ENCODE data around the gene ABCB8.
A peak's percentile ranks its signal among the peaks of the same experiment; 100 is the strongest.

ABCB8 gene

GRCh38 chr7:151091003-151091402 lies 62.8 kb downstream of the ABCB8 start:
- H3K9me3 ChIP-seq (ENCODE audit: insufficient read depth, low read depth, low read length) = no peaks in the 10 kb centered on the region
- peaks cover 68% of the 10 kb centered on the region for H4K20me1 ChIP-seq (ENCODE audit: insufficient read depth, low read length, poor library complexity, severe bottlenecking)
- no peaks in the 10 kb centered on the region for H3K27me3 ChIP-seq (ENCODE audit: insufficient read depth, low read length, poor library complexity, severe bottlenecking)
- H3F3A ChIP-seq (ENCODE audit: low read depth) = no peaks in the 10 kb centered on the region
- H3K9me2 ChIP-seq (replicated peaks; ENCODE audit: low read depth, low read length) = no peaks in the 10 kb centered on the region
- no peak overlapping the region for H3K9ac ChIP-seq (ENCODE audit: low read depth, low read length, poor library complexity, severe bottlenecking)
- no peak for TF ChIP-seq EZH2phosphoT487 (IDR thresholded peaks at IDR 0.05; ENCODE audit: borderline replicate concordance)
- no peak for TF ChIP-seq CTCF (conservative IDR thresholded peaks at IDR 0.05; ENCODE audit: low read length)
- no peak overlapping the region for H2AFZ ChIP-seq (ENCODE audit: low read length)
- H3K4me2 ChIP-seq (ENCODE audit: low read depth, low read length, poor library complexity, severe bottlenecking) = peak overlapping the region; percentile 25
- peaks cover 22% of the 10 kb centered on the region for H3K4me1 ChIP-seq (ENCODE audit: insufficient read depth, low read length, poor library complexity, severe bottlenecking)
- H3K79me2 ChIP-seq (ENCODE audit: insufficient read depth, low read length) = peaks cover 88% of the 10 kb centered on the region
- H3K4me3 ChIP-seq (ENCODE audit: low read length, poor library complexity, severe bottlenecking) = no peak overlapping the region
- no peaks in the 10 kb centered on the region for H3K36me3 ChIP-seq (ENCODE audit: insufficient read depth, low read length)

- Histone ChIP-seq H2AFZ (ENCODE audit: low read length) (no peak overlapping the region), H3K27me3 (ENCODE audit: insufficient read depth, low read length, poor library complexity, severe bottlenecking) (no peaks in the 10 kb centered on the region), H3K4me2 (ENCODE audit: low read depth, low read length, poor library complexity, severe bottlenecking) (peak overlapping the region; percentile 25), H3K4me1 (ENCODE audit: insufficient read depth, low read length, poor library complexity, severe bottlenecking) (peaks cover 22% of the 10 kb centered on the region), H3K4me3 (ENCODE audit: low read length, poor library complexity, severe bottlenecking) (no peak overlapping the region), H3F3A (ENCODE audit: low read depth) (no peaks in the 10 kb centered on the region), H3K36me3 (ENCODE audit: insufficient read depth, low read length) (no peaks in the 10 kb centered on the region), H3K79me2 (ENCODE audit: insufficient read depth, low read length) (peaks cover 91% of the 10 kb centered on the region), H3K9ac (ENCODE audit: low read depth, low read length, poor library complexity, severe bottlenecking) (no peak overlapping the region), H4K20me1 (ENCODE audit: insufficient read depth, low read length, poor library complexity, severe bottlenecking) (peaks cover 70% of the 10 kb centered on the region), H3K9me3 (ENCODE audit: insufficient read depth, low read depth, low read length) (no peaks in the 10 kb centered on the region), H3K9me2 (replicated peaks; ENCODE audit: low read depth, low read length) (no peaks in the 10 kb centered on the region)
- no peak for TF ChIP-seq EZH2phosphoT487 (IDR thresholded peaks at IDR 0.05; ENCODE audit: borderline replicate concordance)
- peak; percentile 69 for TF ChIP-seq CTCF (conservative IDR thresholded peaks at IDR 0.05; ENCODE audit: low read length)
Observed at GRCh38 chr7:151091431-151091830, 63.2 kb downstream of the ABCB8 start.

- no peak overlapping the region for H3K4me2 ChIP-seq (ENCODE audit: low read depth, low read length, poor library complexity, severe bottlenecking)
- H3K4me3 ChIP-seq (ENCODE audit: low read length, poor library complexity, severe bottlenecking) = no peak overlapping the region
- H4K20me1 ChIP-seq (ENCODE audit: insufficient read depth, low read length, poor library complexity, severe bottlenecking) = peaks cover 68% of the 10 kb centered on the region
- H3K27me3 ChIP-seq (ENCODE audit: insufficient read depth, low read length, poor library complexity, severe bottlenecking) = no peaks in the 10 kb centered on the region
- H3K36me3 ChIP-seq (ENCODE audit: insufficient read depth, low read length) = no peaks in the 10 kb centered on the region
- no peaks in the 10 kb centered on the region for H3K9me2 ChIP-seq (replicated peaks; ENCODE audit: low read depth, low read length)
- no peak overlapping the region for H2AFZ ChIP-seq (ENCODE audit: low read length)
- H3K79me2 ChIP-seq (ENCODE audit: insufficient read depth, low read length) = peaks cover 88% of the 10 kb centered on the region
- H3K9me3 ChIP-seq (ENCODE audit: insufficient read depth, low read depth, low read length) = no peaks in the 10 kb centered on the region
- peaks cover 22% of the 10 kb centered on the region for H3K4me1 ChIP-seq (ENCODE audit: insufficient read depth, low read length, poor library complexity, severe bottlenecking)
- no peak overlapping the region for H3K9ac ChIP-seq (ENCODE audit: low read depth, low read length, poor library complexity, severe bottlenecking)
- no peaks in the 10 kb centered on the region for H3F3A ChIP-seq (ENCODE audit: low read depth)
- TF ChIP-seq EZH2phosphoT487 (IDR thresholded peaks at IDR 0.05; ENCODE audit: borderline replicate concordance) = no peak
- no peak for TF ChIP-seq CTCF (conservative IDR thresholded peaks at IDR 0.05; ENCODE audit: low read length)
Observed at GRCh38 chr7:151091988-151092387, 63.7 kb downstream of the ABCB8 start.
